Loucy (cell line): ENCODE measurements around the gene DHRS3.

Experiments
- CTCF ChIP-seq: fragments of 200-600 bp; sonication (generic); conservative IDR thresholded peaks from 2 replicates; pipeline ENCODE4 v1.5.1; 2014; ENCODE audit warnings: mild to moderate bottlenecking, antibody characterized with exemption, low read length
- EZH2phosphoT487 ChIP-seq: fragments of 200-600 bp; IDR thresholded peaks from 2 replicates; pipeline ENCODE4 v1.6.1; 2018; ENCODE audit warnings: antibody characterized with exemption, mild to moderate bottlenecking, moderate library complexity, borderline replicate concordance

- TF ChIP-seq CTCF, result no peak
- TF ChIP-seq EZH2phosphoT487, result no peak
Measured at GRCh38 chr1:12599657-12600056, 18.4 kb downstream of the DHRS3 start.
